Natural killer cell (primary cell): ENCODE results near the gene ZFHX3. TPM values are rescaled to one million over a fixed set of nuclear protein-coding genes. Genes with fewer than 3 reads are reported as not detected.

Source experiments
- ATAC-seq, 3 donors: fragments of 150-1000 bp in 2 of 3; fragments of 200-7000 bp in 1 of 3; cut with Tn5 transposase; 1 replicate in 1 of 3; 2 replicates in 2 of 3; pipeline ENCODE4 v1.10.0; 2021; ENCODE audit warnings: mild to moderate bottlenecking in 2 of 3, moderate library complexity in 2 of 3
- DNase-seq, 2 donors: peaks; one replicate each; pipeline versions ENCODE4 v3.0.0 to v3.0.0-alpha.2; 2013 to 2021; ENCODE audit warnings: mixed read lengths in 1 of 2
- H3K27ac ChIP-seq: one replicate; pipeline ENCODE4 v1.5.1; 2013; ENCODE audit warnings: mild to moderate bottlenecking, low read length
- H3K27me3 ChIP-seq: one replicate; pipeline ENCODE4 v1.6.1; 2013; ENCODE audit warnings: low read length; ENCODE audit not compliant: control insufficient read depth, insufficient read depth
- H3K36me3 ChIP-seq: one replicate; pipeline ENCODE4 v1.6.1; 2013; ENCODE audit warnings: low read length; ENCODE audit not compliant: control insufficient read depth, insufficient read depth
- H3K4me1 ChIP-seq: one replicate; pipeline ENCODE4 v1.6.1; 2013; ENCODE audit warnings: low read length; ENCODE audit not compliant: control insufficient read depth, insufficient read depth
- H3K4me3 ChIP-seq: one replicate; pipeline ENCODE4 v1.5.1; 2013; ENCODE audit warnings: low read length
- H3K9me3 ChIP-seq: one replicate; pipeline ENCODE4 v1.6.1; 2013; ENCODE audit warnings: low read length; ENCODE audit not compliant: control insufficient read depth, insufficient read depth
- H3K27ac Mint-ChIP-seq, 2 donors: one replicate each; pipeline ENCODE4 v1.8.0; 2022; ENCODE audit warnings: mild to moderate bottlenecking in 2 of 2, mixed read lengths in 2 of 2, moderate library complexity in 1 of 2
- H3K27me3 Mint-ChIP-seq, 2 donors: one replicate each; pipeline ENCODE4 v1.8.0; 2022; ENCODE audit warnings: low read depth in 2 of 2, mixed read lengths in 2 of 2
- H3K36me3 Mint-ChIP-seq: one replicate; pipeline ENCODE4 v1.8.0; 2022; ENCODE audit warnings: mixed read lengths
- H3K4me1 Mint-ChIP-seq, 2 donors: one replicate each; pipeline ENCODE4 v1.8.0; 2022; ENCODE audit warnings: mixed read lengths in 2 of 2
- H3K4me3 Mint-ChIP-seq: one replicate; pipeline ENCODE4 v1.8.0; 2022; ENCODE audit warnings: mild to moderate bottlenecking, moderate library complexity, mixed read lengths
- H3K9me3 Mint-ChIP-seq, 2 donors: one replicate each; pipeline ENCODE4 v1.8.0; 2022; ENCODE audit warnings: mixed read lengths in 2 of 2
- WGBS: methylation state at CpG from one replicate; pipeline ENCODE4 v1.1.7; 2013; ENCODE audit warnings: missing lambda C conversion rate; ENCODE audit not compliant: insufficient coverage; 5-methylcytosine and 5-hydroxymethylcytosine counted together
- intact Hi-C: fragments of 100-400 bp; cut with micrococcal nuclease; formaldehyde crosslinking; loops from one replicate; pipeline ENCODE4 v1.14.2; 2022
- total RNA-seq, 4 donors: library from RNA; stranded (reverse); fragments of 120-200 nt in 1 of 4; gene quantifications; one replicate each; pipeline versions ENCODE4 v1.2.3 to v1.2.4, GENCODE V29; 2013 to 2022
- TF ChIP-seq, protein P1 (sequence below): fragments of 200-600 bp; IDR thresholded peaks from one replicate; pipeline ENCODE4 v1.8.0; 2022; ENCODE audit warnings: antibody characterized with exemption

Gene ZFHX3
- total RNA-seq, 3 donors from 2014 or later (not counting 1 experiment from before 2014, with no cell fraction given): 5.8 to 7.8 (median 7.5) TPM

DNA sequence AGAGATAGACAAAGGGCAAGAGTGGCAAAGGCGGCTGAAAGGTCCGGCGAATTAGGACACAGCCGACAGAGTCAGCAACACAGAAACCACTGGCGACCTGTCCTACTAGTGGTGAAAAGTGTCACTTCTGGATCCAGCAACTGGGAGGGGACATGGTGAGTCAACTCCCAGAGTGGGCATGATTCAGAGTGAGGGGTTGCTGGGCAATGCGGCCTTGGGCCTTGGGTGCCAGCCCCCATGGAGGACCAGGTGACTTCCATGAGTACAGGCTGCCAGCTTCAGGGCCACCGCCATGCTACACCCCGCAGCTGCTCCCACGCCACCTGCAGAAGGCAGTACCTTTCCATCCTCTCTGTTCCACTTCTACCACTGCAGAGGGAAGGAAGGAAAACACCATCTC lies 110.6 kb downstream of the ZFHX3 start:
- intact Hi-C loops: no loop called here
- Mint-ChIP-seq H3K27me3 (no peaks in the 10 kb centered on the region), H3K27ac (no peak overlapping the region), H3K36me3 (no peaks in the 10 kb centered on the region), H3K9me3 (no peaks in the 10 kb centered on the region), H3K4me3 (no peak overlapping the region), H3K4me1 (peaks cover 13 to 16% of the 10 kb centered on the region in 2 donors)
- ATAC-seq (no peak), DNase-seq (no peak)
- H3K27me3 ChIP-seq: no peaks in the 10 kb centered on the region
- TF ChIP-seq, protein P1, sequence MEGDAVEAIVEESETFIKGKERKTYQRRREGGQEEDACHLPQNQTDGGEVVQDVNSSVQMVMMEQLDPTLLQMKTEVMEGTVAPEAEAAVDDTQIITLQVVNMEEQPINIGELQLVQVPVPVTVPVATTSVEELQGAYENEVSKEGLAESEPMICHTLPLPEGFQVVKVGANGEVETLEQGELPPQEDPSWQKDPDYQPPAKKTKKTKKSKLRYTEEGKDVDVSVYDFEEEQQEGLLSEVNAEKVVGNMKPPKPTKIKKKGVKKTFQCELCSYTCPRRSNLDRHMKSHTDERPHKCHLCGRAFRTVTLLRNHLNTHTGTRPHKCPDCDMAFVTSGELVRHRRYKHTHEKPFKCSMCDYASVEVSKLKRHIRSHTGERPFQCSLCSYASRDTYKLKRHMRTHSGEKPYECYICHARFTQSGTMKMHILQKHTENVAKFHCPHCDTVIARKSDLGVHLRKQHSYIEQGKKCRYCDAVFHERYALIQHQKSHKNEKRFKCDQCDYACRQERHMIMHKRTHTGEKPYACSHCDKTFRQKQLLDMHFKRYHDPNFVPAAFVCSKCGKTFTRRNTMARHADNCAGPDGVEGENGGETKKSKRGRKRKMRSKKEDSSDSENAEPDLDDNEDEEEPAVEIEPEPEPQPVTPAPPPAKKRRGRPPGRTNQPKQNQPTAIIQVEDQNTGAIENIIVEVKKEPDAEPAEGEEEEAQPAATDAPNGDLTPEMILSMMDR: no peak
- WGBS: 93% methylated on average over 9 of the region's 9 CpGs
- H3K27ac ChIP-seq: no peak overlapping the region
- H3K4me1 ChIP-seq: no peaks in the 10 kb centered on the region
- no peak overlapping the region for H3K4me3 ChIP-seq
- no peaks in the 10 kb centered on the region for H3K9me3 ChIP-seq
- no peaks in the 10 kb centered on the region for H3K36me3 ChIP-seq

DNA sequence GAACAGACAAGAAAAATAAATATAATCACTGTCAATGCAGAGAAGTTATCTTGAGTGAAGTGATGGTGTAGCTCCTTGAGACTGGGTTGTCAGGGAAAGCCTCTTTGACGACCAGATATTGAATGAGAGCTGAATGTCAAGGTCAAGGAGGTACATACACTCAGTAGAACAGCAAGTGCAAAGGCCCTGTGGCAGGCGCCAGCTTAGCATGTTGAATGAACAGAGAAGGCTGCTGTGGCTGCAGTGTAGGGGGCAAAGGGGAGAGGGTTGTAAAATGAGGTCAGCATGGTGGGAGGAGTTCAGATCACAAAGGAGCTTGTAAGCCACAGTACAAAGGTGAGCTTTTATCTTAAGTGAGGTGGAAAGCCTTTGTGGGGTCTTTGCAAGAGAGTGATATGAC lies 111.5 kb downstream of the ZFHX3 start:
- DNase-seq (no peak), ATAC-seq (no peak)
- Histone ChIP-seq H3K4me1 (no peaks in the 10 kb centered on the region), H3K27me3 (no peaks in the 10 kb centered on the region), H3K4me3 (no peak overlapping the region), H3K9me3 (no peaks in the 10 kb centered on the region), H3K27ac (no peak overlapping the region), H3K36me3 (no peaks in the 10 kb centered on the region)
- H3K4me1 Mint-ChIP-seq: peaks cover 21 to 22% of the 10 kb centered on the region in 2 donors
- no peak overlapping the region for H3K4me3 Mint-ChIP-seq
- intact Hi-C loops: no loop called here
- no peaks in the 10 kb centered on the region for H3K36me3 Mint-ChIP-seq
- 94% methylated on average over 2 of the region's 2 CpGs for WGBS
- TF ChIP-seq, protein P1: no peak
- H3K9me3 Mint-ChIP-seq: no peaks in the 10 kb centered on the region
- no peak overlapping the region for H3K27ac Mint-ChIP-seq
- no peaks in the 10 kb centered on the region for H3K27me3 Mint-ChIP-seq

DNA sequence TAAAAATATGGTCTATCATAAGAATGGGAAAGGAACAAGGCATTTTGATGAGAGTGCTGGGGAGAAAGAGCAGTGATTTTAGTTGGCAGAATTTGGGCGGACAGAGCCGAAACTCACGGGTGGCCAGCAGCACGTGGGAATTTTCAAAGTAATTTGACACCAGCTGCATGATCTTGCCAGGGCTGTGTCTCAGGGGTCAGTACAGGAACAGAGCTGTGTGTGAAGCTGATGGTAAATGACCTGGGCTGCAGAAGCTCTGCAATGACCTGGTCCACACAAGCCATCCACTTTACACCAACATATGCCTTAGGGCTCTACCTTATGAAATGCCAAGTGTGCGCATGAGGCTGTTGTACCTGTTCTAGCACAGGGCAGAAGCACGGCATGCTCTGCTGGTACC lies 112.0 kb downstream of the ZFHX3 start:
- H3K4me1 ChIP-seq: no peaks in the 10 kb centered on the region

More for the DNA sequence above, 112.0 kb downstream of the ZFHX3 start:
- H3K27ac ChIP-seq: no peak overlapping the region
- no peaks in the 10 kb centered on the region for H3K36me3 ChIP-seq
- H3K4me1 Mint-ChIP-seq: peaks cover 26% of the 10 kb centered on the region in 2 donors
- intact Hi-C loops: no loop called here
- H3K27me3 Mint-ChIP-seq: no peaks in the 10 kb centered on the region
- TF ChIP-seq, protein P1: no peak
- no peak overlapping the region for H3K4me3 ChIP-seq
- H3K9me3 ChIP-seq: no peaks in the 10 kb centered on the region
- 91% methylated on average over 6 of the region's 6 CpGs for WGBS
- H3K27ac Mint-ChIP-seq: no peak overlapping the region
- DNase-seq (no peak), ATAC-seq (no peak)
- no peak overlapping the region for H3K4me3 Mint-ChIP-seq
- no peaks in the 10 kb centered on the region for H3K36me3 Mint-ChIP-seq
- no peaks in the 10 kb centered on the region for H3K27me3 ChIP-seq
- no peaks in the 10 kb centered on the region for H3K9me3 Mint-ChIP-seq
